SU-DHL-6 (cell line): ENCODE data around the gene EIF4A2.

Experiments
- H2AFZ ChIP-seq: fragments of 200-600 bp; sonication (generic); 2 replicates; pipeline ENCODE4 v1.6.1; 2014; ENCODE audit warnings: low read depth, mild to moderate bottlenecking, moderate library complexity, mixed read lengths, antibody characterized with exemption, low read length; ENCODE audit not compliant: severe bottlenecking
- H3F3A ChIP-seq: fragments of 200-600 bp; shearing (Covaris generic); 2 replicates; pipeline ENCODE4 v1.6.0; 2016; ENCODE audit warnings: antibody characterized with exemption, mild to moderate bottlenecking; ENCODE audit not compliant: insufficient read depth
- H3K27ac ChIP-seq: fragments of 200-600 bp; sonication (generic); 2 replicates; pipeline ENCODE4 v1.5.1; 2016; ENCODE audit warnings: low read depth, mild to moderate bottlenecking, low read length, moderate library complexity, mixed read lengths
- H3K27me3 ChIP-seq: fragments of 200-600 bp; sonication (generic), shearing (Covaris generic); 2 replicates; pipeline ENCODE4 v1.6.0; 2014; ENCODE audit warnings: mild to moderate bottlenecking, low read length
- H3K36me3 ChIP-seq: fragments of 200-600 bp; sonication (generic); 2 replicates; pipeline ENCODE4 v1.6.1; 2014; ENCODE audit warnings: mild to moderate bottlenecking, low read length, mixed read lengths
- H3K4me2 ChIP-seq: fragments of 300-600, 200-600 bp; shearing (Covaris generic), sonication (generic); 2 replicates; pipeline ENCODE4 v1.6.0; 2014; ENCODE audit warnings: low read length, low read depth, mild to moderate bottlenecking; ENCODE audit not compliant: poor library complexity, severe bottlenecking
- H3K4me3 ChIP-seq: fragments of 200-600 bp; sonication (generic); 2 replicates; pipeline ENCODE4 v1.5.1; 2014; ENCODE audit warnings: antibody characterized with exemption, low read length, mild to moderate bottlenecking, mixed read lengths; ENCODE audit not compliant: insufficient read depth, poor library complexity, severe bottlenecking
- H3K79me2 ChIP-seq: fragments of 200-600 bp; sonication (generic); 2 replicates; pipeline ENCODE4 v1.6.1; 2014; ENCODE audit warnings: mild to moderate bottlenecking, low read length, moderate library complexity; ENCODE audit not compliant: insufficient read depth
- H3K9ac ChIP-seq: fragments of 200-600 bp; sonication (generic); 2 replicates; pipeline ENCODE4 v1.7.0; 2014; ENCODE audit warnings: mild to moderate bottlenecking, low read length
- H3K9me2 ChIP-seq: fragments of 200-600 bp; sonication (generic); replicated peaks from 2 replicates; pipeline ENCODE4 v1.6.1; 2014; ENCODE audit warnings: low read length; ENCODE audit not compliant: insufficient read depth
- H3K9me3 ChIP-seq: fragments of 200-600 bp; sonication (generic); 2 replicates; pipeline ENCODE4 v1.6.1; 2014; ENCODE audit warnings: low read length, mixed read lengths; ENCODE audit not compliant: insufficient read depth
- H4K20me1 ChIP-seq: fragments of 200-600 bp; sonication (generic); 2 replicates; pipeline ENCODE4 v1.6.1; 2014; ENCODE audit warnings: low read depth, mild to moderate bottlenecking, antibody characterized with exemption, low read length, moderate library complexity, mixed read lengths
- EZH2phosphoT487 ChIP-seq: fragments of 200-600 bp; sonication (generic), shearing (Covaris generic); conservative IDR thresholded peaks from 2 replicates; pipeline ENCODE4 v1.6.1; 2018; ENCODE audit warnings: mild to moderate bottlenecking, antibody characterized with exemption, low read length, moderate library complexity, mixed read lengths
- TF ChIP-seq, protein P1 (sequence below): fragments of 200-600 bp; sonication (generic); IDR thresholded peaks from one replicate; pipeline ENCODE4 v1.5.1; 2017; ENCODE audit warnings: antibody characterized with exemption, mild to moderate bottlenecking, low read length, moderate library complexity; ENCODE audit not compliant: insufficient read depth, poor library complexity, severe bottlenecking

Gene EIF4A2

DNA sequence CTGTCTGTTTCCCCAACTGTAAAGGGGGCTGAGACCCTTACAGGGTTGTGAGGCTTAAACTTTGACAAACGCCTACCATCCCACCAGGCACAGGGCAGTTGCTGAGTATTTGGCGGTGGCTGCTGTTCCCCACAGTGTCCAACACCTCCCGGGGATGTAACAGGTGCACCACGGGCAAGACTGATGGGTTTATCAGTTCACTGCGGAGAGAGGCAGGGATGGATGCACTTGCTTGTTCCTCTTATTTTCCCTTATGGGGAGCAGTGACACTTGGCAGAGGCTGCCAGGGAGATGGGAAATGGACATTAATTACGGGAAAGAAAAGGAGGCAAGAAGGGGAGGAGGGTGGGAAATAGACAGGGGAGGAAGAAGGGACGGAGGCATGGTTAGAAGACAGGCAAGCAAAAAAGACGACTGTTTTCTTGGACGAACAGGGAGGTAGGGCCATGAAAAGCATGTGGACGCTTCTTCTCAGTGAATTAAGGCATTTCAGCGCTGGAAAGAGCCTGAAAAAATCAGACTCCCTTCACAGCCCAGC, 42.6 kb downstream of the EIF4A2 start:
- H3K9me2 ChIP-seq = no peaks in the 10 kb centered on the region
- peak overlapping the region; percentile 94 for H3K9ac ChIP-seq
- no peak overlapping the region for H3K27ac ChIP-seq
- no peaks in the 10 kb centered on the region for H3K36me3 ChIP-seq
- no peaks in the 10 kb centered on the region for H3K79me2 ChIP-seq
- H3K4me2 ChIP-seq = peak overlapping the region; percentile 79
- TF ChIP-seq, protein P1, sequence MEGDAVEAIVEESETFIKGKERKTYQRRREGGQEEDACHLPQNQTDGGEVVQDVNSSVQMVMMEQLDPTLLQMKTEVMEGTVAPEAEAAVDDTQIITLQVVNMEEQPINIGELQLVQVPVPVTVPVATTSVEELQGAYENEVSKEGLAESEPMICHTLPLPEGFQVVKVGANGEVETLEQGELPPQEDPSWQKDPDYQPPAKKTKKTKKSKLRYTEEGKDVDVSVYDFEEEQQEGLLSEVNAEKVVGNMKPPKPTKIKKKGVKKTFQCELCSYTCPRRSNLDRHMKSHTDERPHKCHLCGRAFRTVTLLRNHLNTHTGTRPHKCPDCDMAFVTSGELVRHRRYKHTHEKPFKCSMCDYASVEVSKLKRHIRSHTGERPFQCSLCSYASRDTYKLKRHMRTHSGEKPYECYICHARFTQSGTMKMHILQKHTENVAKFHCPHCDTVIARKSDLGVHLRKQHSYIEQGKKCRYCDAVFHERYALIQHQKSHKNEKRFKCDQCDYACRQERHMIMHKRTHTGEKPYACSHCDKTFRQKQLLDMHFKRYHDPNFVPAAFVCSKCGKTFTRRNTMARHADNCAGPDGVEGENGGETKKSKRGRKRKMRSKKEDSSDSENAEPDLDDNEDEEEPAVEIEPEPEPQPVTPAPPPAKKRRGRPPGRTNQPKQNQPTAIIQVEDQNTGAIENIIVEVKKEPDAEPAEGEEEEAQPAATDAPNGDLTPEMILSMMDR = no peak
- no peak for TF ChIP-seq EZH2phosphoT487
- H4K20me1 ChIP-seq = no peaks in the 10 kb centered on the region
- peaks cover 7% of the 10 kb centered on the region; the same call in 1 of the 2 replicates for H3F3A ChIP-seq
- H3K27me3 ChIP-seq = no peaks in the 10 kb centered on the region
- peak overlapping the region; percentile 78 for H3K4me3 ChIP-seq
- H3K9me3 ChIP-seq = no peaks in the 10 kb centered on the region
- H2AFZ ChIP-seq = no peak overlapping the region

DNA sequence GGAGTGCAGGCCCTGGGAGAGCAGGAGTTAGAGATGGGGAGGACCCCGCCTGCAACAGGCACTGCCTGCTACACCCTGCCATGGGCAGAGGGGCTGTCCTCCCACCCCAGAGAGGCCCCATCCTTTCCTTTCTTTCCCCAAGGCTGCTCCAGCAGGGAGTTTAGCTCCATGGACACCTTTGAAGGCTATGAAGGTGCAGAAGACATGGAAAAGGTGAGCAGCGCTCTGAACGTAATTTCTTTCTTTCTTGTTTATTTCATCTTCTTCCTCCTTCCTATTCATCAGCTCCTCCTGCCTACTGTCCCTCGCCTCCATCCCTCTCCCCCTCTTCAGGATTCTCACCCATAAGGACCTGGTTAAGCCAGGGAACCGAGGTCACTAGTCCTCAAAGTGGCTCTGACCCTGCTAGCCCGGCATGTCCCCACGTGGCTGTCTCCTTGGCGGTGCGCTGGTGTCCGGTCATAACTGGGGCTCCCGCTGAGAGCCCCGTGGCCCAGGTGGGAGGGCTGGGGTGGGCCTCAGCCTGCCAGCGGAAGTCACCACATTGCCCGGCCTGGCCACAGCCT, 43.1 kb downstream of the EIF4A2 start:
- peak overlapping the region; percentile 94 for H3K9ac ChIP-seq
- H3K36me3 ChIP-seq = no peaks in the 10 kb centered on the region
- no peaks in the 10 kb centered on the region for H3K9me2 ChIP-seq
- H3F3A ChIP-seq = peaks cover 7% of the 10 kb centered on the region; the same call in 1 of the 2 replicates
- H2AFZ ChIP-seq = no peak overlapping the region
- no peak for TF ChIP-seq EZH2phosphoT487
- TF ChIP-seq, protein P1 = no peak
- no peaks in the 10 kb centered on the region for H3K27me3 ChIP-seq
- H3K4me2 ChIP-seq = peak overlapping the region; percentile 79
- peak overlapping the region; percentile 20; the same call in 1 of the 2 replicates for H3K27ac ChIP-seq
- no peaks in the 10 kb centered on the region for H3K79me2 ChIP-seq
- no peaks in the 10 kb centered on the region for H3K9me3 ChIP-seq
- H4K20me1 ChIP-seq = no peaks in the 10 kb centered on the region
- peak overlapping the region; percentile 78 for H3K4me3 ChIP-seq

DNA sequence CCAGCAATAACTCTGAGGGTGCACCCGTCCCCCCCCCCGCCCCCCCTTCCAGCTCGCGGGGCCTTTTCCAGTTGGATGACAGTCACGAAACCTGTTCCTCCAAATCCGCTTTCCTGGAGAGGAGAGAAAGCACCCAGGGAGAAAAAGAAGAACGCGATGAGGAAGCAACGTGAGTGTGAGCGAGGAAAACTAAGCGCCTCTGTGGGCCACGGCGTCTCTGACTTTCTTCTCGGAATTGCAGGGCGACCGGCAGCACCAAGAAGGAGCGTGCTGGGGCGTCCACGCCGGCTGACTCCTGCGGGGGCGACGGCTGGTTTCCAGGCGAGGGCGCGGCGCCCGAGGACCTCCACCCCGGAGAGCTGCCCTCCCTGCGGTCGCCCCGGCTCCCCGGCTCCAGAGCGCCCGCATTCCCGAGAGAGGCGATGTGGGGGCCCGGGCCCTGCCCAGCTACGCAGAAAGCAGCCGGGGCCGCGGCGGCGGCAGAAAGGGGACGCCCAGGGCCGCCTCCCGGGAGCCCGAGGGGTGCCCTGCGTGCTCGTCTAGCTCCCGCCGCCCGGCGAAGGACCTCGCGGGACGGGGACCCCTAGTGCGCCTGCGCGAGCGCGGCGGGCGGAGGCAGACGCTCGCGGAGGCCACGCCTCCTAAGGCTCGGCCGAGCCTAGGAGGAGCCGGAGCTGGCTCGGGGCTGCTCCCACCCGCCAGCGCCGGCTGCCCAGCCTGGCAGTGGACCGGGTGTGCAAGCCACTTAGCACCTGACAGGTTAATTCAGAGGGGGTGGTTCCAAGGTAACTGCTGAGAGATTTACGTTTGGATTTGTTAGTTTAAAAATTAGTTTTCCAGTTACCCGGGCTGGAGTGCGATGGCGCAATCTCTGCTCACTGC, 43.8 kb downstream of the EIF4A2 start:
- Histone ChIP-seq H3K27me3 (no peaks in the 10 kb centered on the region), H3K79me2 (no peaks in the 10 kb centered on the region), H3K27ac (peak overlapping the region; percentile 49; the same call in 1 of the 2 replicates), H3K9me3 (no peaks in the 10 kb centered on the region), H3K36me3 (no peaks in the 10 kb centered on the region), H3K4me3 (peak overlapping the region; percentile 78), H4K20me1 (no peaks in the 10 kb centered on the region), H2AFZ (peak overlapping the region; percentile 68), H3K4me2 (peak overlapping the region; percentile 79), H3K9ac (peak overlapping the region; percentile 94), H3F3A (peaks cover 7% of the 10 kb centered on the region; the same call in 1 of the 2 replicates), H3K9me2 (no peaks in the 10 kb centered on the region)
- TF ChIP-seq, protein P1 = no peak
- TF ChIP-seq EZH2phosphoT487 = no peak
